ENCODE measurements around the gene MTHFD2L. TPM values are rescaled to one million over a fixed set of nuclear protein-coding genes. Genes with fewer than 3 reads are reported as not detected.

Gene MTHFD2L
- total and polyA plus RNA-seq, 2 donors from 2014 or later: 12.3 to 16.3 TPM

DNA sequence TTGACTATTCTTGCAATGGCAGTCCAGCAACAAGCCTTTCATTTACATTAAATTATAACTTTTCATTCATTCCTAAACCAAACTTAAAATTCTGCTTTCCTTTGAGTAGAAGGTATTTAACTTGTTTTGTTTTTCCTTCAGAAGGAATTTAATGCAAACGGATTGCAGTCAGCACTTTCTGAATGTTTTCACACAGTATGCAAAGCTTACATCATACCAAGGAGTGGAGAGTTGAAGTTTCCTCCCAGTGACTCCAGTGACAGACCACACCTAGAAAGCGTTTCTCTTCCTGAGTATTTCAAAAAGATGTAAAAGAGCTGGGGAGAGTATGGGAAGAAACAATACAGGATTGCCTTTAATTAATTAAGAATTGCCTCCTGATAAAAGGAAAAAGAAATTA is 158.5 kb downstream of the MTHFD2L start:
- TF ChIP-seq, protein P1, sequence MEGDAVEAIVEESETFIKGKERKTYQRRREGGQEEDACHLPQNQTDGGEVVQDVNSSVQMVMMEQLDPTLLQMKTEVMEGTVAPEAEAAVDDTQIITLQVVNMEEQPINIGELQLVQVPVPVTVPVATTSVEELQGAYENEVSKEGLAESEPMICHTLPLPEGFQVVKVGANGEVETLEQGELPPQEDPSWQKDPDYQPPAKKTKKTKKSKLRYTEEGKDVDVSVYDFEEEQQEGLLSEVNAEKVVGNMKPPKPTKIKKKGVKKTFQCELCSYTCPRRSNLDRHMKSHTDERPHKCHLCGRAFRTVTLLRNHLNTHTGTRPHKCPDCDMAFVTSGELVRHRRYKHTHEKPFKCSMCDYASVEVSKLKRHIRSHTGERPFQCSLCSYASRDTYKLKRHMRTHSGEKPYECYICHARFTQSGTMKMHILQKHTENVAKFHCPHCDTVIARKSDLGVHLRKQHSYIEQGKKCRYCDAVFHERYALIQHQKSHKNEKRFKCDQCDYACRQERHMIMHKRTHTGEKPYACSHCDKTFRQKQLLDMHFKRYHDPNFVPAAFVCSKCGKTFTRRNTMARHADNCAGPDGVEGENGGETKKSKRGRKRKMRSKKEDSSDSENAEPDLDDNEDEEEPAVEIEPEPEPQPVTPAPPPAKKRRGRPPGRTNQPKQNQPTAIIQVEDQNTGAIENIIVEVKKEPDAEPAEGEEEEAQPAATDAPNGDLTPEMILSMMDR (IDR thresholded peaks at IDR 0.05; ENCODE audit: borderline replicate concordance, extremely low read depth, insufficient read depth): no peak
- no peak overlapping the region for H3K4me3 ChIP-seq (ENCODE audit: low read length in 3 of 3)
- no peaks in the 10 kb centered on the region for H3K9me3 ChIP-seq (ENCODE audit: control insufficient read depth in 2 of 3, insufficient read depth in 1 of 3, low read length in 3 of 3)
- FAIRE-seq (no peak), DNase-seq (no peak)
- no peaks in the 10 kb centered on the region for H3K4me1 ChIP-seq (ENCODE audit: control insufficient read depth in 2 of 3, insufficient read depth in 2 of 3, low read depth in 1 of 3, low read length in 3 of 3)
- H3K27me3 ChIP-seq (ENCODE audit: control insufficient read depth, insufficient read depth, low read length): no peaks in the 10 kb centered on the region
- no peak overlapping the region for H3K9ac ChIP-seq (ENCODE audit: low read length in 3 of 3)
- H3K27ac ChIP-seq (ENCODE audit: low read depth in 2 of 2, low read length in 2 of 2): no peak overlapping the region
- intact Hi-C loops (cut with DNase I): loop anchor here (5.0 kb wide), 1 partner anchor 129 kb away; no protein-coding TSS in a partner anchor
- H3K36me3 ChIP-seq (ENCODE audit: control insufficient read depth in 2 of 3, insufficient read depth in 3 of 3, low read length in 3 of 3): no peaks in the 10 kb centered on the region

DNA sequence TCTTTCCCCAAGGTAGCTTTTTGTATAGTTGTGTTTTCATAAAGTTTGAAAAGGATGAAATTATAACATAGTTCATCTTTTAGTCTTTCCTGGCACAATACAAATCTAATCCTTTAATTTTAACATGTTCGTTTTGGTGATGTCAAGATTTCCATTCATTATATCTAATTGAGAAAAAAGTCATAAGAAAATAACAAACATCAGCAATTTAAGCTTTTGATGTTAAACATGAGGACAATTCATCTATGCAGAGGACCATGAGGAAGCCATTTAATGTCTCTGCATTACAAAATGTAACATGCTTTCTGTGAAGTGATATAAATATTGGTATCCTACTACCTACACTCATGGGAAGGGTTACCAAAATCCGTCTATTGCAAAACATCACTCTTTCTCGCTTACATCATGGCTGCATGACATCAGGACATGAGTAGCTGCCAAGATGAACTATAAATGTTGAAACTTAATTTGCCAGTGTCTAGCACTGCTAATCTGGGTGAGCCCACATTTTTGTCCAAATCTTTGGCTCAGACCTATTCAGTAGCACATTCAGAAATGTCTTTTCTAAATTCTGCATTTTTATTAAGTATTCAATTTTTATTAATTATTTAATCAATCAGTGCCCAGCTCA is 159.8 kb downstream of the MTHFD2L start:
- Histone ChIP-seq H3K4me3 (ENCODE audit: low read length in 3 of 3) (no peak overlapping the region), H3K36me3 (ENCODE audit: control insufficient read depth in 2 of 3, insufficient read depth in 3 of 3, low read length in 3 of 3) (no peaks in the 10 kb centered on the region), H3K9me3 (ENCODE audit: control insufficient read depth in 2 of 3, insufficient read depth in 1 of 3, low read length in 3 of 3) (no peaks in the 10 kb centered on the region), H3K4me1 (ENCODE audit: control insufficient read depth in 2 of 3, insufficient read depth in 2 of 3, low read depth in 1 of 3, low read length in 3 of 3) (no peaks in the 10 kb centered on the region), H3K9ac (ENCODE audit: low read length in 3 of 3) (no peak overlapping the region), H3K27me3 (ENCODE audit: control insufficient read depth, insufficient read depth, low read length) (no peaks in the 10 kb centered on the region), H3K27ac (ENCODE audit: low read depth in 2 of 2, low read length in 2 of 2) (no peak overlapping the region)
- FAIRE-seq (no peak), DNase-seq (no peak)
- TF ChIP-seq, protein P1 (IDR thresholded peaks at IDR 0.05; ENCODE audit: borderline replicate concordance, extremely low read depth, insufficient read depth): no peak
- intact Hi-C loops (cut with DNase I): loop anchor here (5.0 kb wide), 1 partner anchor 130 kb away; no protein-coding TSS in a partner anchor

DNA sequence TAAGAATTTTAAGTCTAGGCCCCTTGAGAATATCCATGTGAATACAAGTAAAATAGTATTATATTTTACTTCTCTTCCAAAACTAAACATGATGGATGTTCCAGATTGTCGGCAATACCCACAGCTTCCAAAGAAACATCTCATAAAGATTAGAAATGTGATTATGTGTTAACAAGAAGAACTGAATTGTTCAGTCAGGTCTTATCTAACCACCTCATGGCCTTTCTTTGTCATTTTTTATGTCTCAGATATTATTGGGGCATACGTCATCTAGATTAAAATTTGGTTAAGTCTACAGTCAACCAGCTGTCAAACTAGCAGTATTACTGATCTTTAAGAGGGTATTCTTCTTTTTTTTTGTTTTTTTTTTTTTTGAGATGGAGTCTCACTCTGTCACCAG is 160.4 kb downstream of the MTHFD2L start:
- H3K27ac ChIP-seq (ENCODE audit: low read depth in 2 of 2, low read length in 2 of 2): no peak overlapping the region
- no peak overlapping the region for H3K4me3 ChIP-seq (ENCODE audit: low read length in 3 of 3)
- no peak for DNase-seq
- FAIRE-seq: no peak
- H3K9me3 ChIP-seq (ENCODE audit: control insufficient read depth in 2 of 3, insufficient read depth in 1 of 3, low read length in 3 of 3): no peaks in the 10 kb centered on the region
- no peaks in the 10 kb centered on the region for H3K4me1 ChIP-seq (ENCODE audit: control insufficient read depth in 2 of 3, insufficient read depth in 2 of 3, low read depth in 1 of 3, low read length in 3 of 3)
- TF ChIP-seq, protein P1 (IDR thresholded peaks at IDR 0.05; ENCODE audit: borderline replicate concordance, extremely low read depth, insufficient read depth): no peak
- H3K9ac ChIP-seq (ENCODE audit: low read length in 3 of 3): no peak overlapping the region
- H3K36me3 ChIP-seq (ENCODE audit: control insufficient read depth in 2 of 3, insufficient read depth in 3 of 3, low read length in 3 of 3): no peaks in the 10 kb centered on the region
- intact Hi-C loops (cut with DNase I): loop anchor here (5.0 kb wide), 1 partner anchor 131 kb away; no protein-coding TSS in a partner anchor
- H3K27me3 ChIP-seq (ENCODE audit: control insufficient read depth, insufficient read depth, low read length): no peaks in the 10 kb centered on the region

All from kidney (tissue), 14 donors.